NK-92 treated with Interleukin-12 subunit alpha and Interleukin-12 subunit beta, amount 100 ng/mL, for 24 hours (cell line): ENCODE measurements around the gene STMP1.

ENCODE experiments used
- DNase-seq: peaks from one replicate; lab custom pipeline; 2025; lab: John Stamatoyannopoulos, UW

The STMP1 gene

GRCh38 chr7:135697276-135698049 is 35.1 kb downstream of the STMP1 start:
- DNase-seq: no peak

GRCh38 chr7:135704074-135704473 is 41.8 kb downstream of the STMP1 start:
- DNase-seq: no peak

- DNase-seq: no peak
Observed at GRCh38 chr7:135704698-135705097, 42.4 kb downstream of the STMP1 start.

DNA sequence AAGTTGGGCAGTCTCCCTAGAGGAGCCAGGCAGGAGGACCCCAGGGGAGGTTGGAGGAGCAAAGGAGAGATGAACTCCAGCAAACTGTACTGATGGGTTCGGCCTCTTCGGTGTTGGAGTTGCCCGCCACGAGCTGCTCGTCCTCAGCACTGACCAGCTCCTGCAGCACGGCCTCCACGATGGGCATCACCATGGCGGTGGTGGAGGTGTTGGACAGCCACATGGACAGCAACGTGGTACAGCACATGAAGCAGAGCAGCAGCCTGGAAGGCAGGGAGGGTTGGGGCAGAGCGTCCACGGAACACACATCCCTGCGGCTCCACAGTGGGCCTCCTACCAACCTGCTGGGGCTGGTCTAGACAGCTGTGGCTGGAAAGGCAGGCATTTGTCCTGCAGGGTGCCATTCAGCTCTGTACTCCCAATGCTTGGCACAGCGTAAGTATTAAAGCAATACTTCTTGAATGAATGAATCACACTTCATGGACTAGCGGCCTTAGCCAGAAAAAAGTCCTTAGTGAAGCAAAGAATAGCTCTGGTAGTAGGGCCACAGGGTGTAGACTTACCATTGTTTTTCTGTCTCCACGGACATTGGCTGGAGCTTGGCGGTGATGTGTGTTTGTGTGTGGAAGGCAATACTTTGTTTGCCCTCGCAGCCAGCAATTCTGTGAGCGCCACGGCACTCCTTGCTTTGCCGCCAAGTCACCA is 43.9 kb downstream of the STMP1 start:
- DNase-seq: no peak

- no peak for DNase-seq
Observed at GRCh38 chr7:135706858-135707569, 44.7 kb downstream of the STMP1 start.

- no peak for DNase-seq
Observed at GRCh38 chr7:135707570-135707966, 45.3 kb downstream of the STMP1 start.

- no peak for DNase-seq
Observed at GRCh38 chr7:135708041-135708440, 45.7 kb downstream of the STMP1 start.

DNA sequence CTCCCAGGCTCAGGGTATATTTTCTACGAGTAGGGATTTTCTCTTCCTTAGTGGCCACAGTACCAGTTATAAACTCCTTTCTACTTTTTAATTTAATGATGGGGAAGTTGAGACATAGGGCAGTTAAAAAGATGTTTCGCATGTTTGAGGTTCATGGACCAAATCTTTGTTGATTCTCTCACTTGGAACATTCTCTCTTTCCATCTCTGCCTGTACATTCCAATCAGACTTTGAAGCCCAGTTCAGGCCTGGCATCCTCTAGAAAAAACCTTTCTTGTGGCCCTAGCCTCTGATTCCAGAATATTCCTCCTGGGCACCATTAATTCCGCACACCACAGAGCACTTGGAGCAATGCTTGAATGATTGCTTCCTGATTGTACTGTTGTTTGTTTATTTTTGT is 47.2 kb downstream of the STMP1 start:
- DNase-seq: no peak

DNA sequence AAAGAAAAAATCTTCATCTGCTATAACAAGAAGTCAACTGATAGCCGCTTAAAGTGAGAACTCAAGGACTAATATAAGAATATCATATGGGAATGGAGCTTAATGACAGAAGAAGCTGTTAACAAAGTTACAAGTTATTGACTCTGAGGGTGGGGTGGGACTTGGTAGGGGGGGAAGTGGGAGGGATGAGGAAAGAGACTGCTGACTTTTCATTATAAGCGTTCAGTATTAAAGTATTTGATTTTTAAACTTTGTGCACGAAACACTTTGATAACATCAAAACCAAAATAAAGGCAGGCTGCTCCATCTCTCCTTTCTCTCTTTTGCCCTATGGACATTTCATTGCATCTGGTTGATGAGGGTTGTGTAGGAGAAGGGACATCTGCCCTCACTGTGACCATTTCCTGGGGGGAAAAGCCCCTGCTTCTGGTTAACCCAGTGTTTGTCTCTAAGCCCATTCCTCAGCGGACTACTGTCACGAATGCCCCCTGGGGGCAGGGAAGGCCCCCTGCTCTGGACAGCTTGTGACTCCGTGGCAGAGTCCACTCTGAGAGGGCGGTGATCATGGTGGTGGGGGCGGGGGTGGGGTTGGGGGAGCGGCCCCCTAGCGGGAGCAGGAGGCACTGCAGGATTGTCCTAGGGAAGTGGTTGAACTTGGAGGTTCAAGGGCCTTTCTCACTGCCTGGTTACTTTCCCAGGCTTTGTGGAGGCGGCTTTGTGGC is 48.3 kb downstream of the STMP1 start:
- DNase-seq: no peak

DNA sequence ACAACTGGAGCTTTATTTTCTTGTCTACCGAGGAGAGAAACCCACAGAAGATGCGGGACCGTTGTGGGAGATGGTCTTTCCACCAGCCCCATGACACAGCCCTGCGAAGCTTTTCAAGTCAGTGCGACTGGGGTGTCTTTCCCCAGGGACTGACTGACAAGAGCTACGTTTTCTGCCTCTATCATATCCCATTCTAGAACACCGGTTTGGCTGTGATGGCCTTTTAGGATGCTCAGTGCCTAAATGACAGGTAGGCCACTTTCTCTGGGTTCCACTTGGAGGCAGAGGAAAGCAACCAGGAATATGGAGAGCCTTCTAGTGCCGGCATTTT is 48.8 kb downstream of the STMP1 start:
- no peak for DNase-seq

- no peak for DNase-seq
Observed at GRCh38 chr7:135712182-135712782, 50.0 kb downstream of the STMP1 start.

DNA sequence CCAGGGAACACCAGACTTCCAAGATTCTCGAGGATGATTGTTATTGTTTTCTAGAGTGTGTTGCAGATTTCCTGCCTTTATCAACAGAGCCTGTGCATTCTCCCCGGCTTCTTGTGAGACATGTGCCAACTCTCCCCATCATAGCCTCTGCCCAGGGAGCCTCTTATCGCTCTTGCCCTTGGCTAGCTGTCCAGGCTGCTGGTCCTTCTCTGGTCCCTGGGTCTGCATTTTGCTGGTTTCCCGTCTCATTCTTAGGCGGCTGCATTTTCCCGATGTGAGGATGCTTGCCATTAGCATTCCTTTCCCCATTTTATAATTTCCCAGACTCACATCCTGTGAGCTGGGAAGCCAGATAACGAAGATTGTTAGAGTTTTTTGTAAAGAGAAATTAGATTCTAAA is 50.5 kb downstream of the STMP1 start:
- no peak for DNase-seq

DNA sequence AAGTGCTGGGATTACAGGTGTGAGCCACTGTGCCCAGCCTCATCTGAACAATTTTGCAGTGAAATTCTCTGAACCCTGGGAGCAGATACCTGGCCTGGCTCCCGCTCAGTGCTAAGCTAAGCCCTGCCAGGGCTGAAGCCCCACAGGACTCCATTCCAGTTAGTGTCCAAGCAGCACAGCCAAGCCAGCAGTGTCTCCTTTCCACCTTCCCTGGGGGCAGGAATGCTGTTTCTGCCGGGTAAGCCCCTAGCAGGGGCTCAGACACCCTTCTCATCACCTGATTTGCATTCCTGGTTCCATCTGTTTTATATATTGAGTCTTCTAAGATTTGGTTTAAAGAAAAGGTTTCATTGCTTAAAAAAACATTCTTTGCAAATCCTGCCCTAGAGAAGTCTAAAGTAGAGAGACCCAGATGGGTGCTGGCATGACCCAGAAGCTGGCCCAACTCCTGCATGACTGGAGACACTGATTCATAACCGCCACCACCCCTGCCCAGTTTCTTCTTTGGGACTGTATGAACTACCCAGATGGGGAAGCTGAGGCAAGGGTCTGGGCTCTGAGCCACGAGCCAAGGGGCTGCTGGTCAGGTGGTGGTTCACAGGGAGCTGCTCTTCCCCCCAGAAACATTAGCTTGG is 51.6 kb downstream of the STMP1 start:
- DNase-seq: no peak

GRCh38 chr7:135714534-135715009 is 52.3 kb downstream of the STMP1 start:
- DNase-seq: no peak

GRCh38 chr7:135715055-135715522 is 52.8 kb downstream of the STMP1 start:
- no peak for DNase-seq

- no peak for DNase-seq
Observed at GRCh38 chr7:135715673-135716072, 53.4 kb downstream of the STMP1 start.

DNA sequence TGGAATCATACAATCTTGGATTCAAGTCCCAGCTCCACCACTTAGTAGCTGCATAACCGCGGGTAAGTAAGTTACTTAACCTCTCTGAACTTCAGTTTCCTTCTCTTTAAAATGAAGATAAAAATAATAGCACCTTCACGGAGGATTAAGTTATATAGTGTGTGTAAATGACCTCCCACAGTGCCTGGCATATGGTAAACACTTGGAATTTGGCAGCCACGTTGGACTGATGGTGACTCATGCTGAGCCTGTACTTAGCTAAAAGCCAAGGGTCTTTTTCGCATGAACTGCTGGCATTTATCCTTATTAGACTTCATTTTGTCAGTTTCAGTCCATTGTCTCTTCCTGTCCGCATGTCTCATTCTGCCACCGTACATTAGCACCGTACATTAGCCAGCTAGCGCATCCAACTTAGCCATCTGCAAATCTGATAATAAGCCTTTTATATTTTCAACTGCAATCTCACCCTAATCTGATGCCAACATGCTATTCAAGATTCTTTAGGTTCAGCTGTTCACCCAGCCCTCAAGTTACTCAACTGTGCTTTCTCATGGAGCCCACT is 54.4 kb downstream of the STMP1 start:
- no peak for DNase-seq

DNA sequence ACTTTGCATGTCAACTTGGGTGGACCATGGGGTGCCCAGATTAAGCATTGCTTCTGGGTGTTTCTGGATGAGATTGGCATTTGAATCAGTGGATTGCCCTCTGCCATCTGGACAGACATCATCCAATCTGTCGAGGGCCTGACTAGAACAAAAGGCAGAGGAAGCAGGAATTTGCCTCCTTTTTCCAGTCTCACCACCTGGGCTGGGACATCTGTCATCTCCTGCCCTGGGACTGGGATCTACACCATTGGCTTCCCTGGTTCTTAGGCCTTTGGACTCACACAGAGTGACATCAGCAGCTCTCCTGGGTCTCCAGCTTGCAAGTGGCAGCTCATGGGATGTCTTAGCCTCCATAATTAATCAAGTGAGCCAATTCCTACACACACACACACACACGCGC is 55.4 kb downstream of the STMP1 start:
- DNase-seq: no peak

GRCh38 chr7:135718219-135718618 is 55.9 kb downstream of the STMP1 start:
- DNase-seq: no peak

DNA sequence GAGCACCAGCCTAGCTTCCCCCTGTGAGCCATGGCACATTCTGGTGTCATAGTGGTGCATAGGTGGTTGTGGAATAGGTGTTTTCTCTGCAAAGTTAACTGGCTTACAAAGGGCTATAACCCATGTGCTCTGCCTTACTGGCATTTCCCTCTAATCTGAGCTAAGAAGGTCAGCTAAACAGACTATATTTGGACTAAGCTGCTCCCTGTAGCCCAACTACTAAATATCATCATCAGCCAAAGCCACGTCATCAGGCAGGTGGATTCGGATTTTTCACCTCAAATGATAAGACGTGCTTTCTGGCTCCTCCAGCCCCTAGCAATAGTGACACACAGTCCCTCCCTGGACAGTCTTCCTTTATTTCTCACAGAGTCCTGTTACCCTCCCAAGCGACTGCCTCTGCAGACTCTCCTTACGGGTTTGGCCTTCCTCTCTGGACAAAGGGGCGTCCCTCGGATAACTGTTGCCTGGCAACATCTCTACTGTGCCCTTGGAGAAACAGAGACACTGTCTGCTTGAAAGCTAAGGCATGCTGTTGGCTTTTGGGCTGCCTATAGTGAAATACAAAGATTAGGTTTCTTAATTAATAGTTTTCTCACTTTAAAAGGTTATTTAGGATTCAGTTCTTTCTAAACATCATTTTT is 56.6 kb downstream of the STMP1 start:
- no peak for DNase-seq
